GM19395 (cell line): ENCODE data around the gene SZT2.
A peak's percentile ranks its signal among the peaks of the same experiment; 100 is the strongest.
"Not testable (repeated sequence)": the region's sequence is repeated elsewhere in the genome, so short reads cannot be mapped to it uniquely, and the experiment has no call there.

Source experiments
- ATAC-seq: cut with Tn5 transposase; IDR thresholded peaks from one replicate; pipeline ENCODE4 v1.9.1; 2021; ENCODE audit warnings: mild to moderate bottlenecking, moderate library complexity; ENCODE audit not compliant: unreplicated experiment

Gene SZT2

DNA sequence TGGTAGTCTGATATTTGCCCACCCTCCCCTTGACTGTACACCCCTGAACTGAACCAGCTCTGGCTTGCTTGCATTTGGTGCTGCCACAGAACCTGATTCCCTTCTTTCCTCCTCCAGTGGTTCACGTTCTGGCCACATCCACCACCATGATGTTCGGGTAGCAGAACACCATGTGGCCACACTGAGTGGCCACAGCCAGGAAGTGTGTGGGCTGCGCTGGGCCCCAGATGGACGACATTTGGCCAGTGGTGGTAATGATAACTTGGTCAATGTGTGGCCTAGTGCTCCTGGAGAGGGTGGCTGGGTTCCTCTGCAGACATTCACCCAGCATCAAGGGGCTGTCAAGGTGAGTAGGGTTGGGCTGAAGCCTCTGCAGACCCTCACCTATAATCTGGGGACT, 29.1 kb upstream of the SZT2 start:
- ATAC-seq = no peak

GRCh38 chr1:43363283-43363934, 26.3 kb upstream of the SZT2 start:
- no peak for ATAC-seq

GRCh38 chr1:43363935-43364525, 25.7 kb upstream of the SZT2 start:
- no peak for ATAC-seq

DNA sequence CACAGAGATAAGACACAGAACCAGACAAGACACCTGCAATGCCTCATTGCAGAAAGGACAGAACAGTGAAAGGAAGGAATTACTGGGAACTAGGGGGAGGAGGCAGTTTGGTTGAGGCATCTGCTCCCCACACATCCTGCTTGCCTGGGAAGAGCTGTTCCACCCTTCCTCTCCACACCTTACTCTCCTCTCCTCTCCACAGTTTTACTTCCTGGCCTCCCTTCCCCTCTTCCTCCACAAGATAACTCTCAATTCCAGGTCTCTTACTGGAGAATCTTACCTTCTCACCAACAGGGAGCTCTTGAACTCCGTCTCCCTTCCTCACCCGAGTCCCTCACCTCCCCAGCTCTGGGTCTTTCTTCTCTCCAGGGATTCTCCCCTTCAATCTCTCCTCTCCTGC, 24.0 kb upstream of the SZT2 start:
- no peak for ATAC-seq

GRCh38 chr1:43366179-43366578, 23.5 kb upstream of the SZT2 start:
- no peak for ATAC-seq

- ATAC-seq = no peak
Observed at GRCh38 chr1:43366601-43367025, 23.1 kb upstream of the SZT2 start.

DNA sequence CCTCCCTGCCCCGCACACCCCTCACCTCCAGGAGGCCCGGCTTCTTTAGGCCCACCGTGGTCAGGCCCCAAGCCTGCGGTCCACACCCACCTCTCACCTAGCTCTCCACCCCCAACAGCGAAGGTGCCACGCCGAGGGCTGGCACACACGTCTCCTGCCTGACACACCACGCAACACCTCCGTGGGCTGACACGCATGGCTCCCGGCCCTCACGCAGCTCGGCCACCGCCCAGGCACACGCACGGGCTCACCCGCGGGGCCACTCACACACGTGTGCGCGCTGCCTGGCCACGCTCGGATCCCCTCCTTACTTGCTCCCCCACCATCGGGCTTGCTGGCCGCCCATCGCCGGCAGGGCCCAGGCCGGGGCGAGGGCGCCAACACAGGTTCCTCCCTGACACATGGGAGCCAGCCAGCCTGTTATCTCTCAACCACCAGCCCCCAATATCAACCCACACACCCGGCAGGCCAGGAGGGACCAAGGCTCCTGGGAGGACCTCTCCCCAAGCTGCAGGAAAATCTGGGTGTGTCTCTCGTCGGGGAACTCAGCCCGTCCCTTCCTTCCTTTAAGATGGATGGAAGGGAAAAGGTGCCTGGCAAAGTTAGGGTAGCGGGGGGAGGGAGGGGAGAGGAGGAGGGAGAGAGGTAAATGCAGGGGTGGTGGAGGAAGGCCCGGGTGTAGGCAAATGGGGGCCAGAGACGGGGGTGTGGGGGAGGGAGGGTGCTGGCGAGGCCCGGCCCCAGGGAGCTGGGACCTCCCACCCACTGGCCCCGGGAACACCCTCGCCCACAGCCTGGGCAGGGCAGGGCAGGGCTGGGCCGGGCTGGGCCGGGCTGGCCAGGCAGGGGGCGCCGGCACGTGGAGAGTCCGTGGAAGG, 22.4 kb upstream of the SZT2 start:
- ATAC-seq = peak; percentile 40

DNA sequence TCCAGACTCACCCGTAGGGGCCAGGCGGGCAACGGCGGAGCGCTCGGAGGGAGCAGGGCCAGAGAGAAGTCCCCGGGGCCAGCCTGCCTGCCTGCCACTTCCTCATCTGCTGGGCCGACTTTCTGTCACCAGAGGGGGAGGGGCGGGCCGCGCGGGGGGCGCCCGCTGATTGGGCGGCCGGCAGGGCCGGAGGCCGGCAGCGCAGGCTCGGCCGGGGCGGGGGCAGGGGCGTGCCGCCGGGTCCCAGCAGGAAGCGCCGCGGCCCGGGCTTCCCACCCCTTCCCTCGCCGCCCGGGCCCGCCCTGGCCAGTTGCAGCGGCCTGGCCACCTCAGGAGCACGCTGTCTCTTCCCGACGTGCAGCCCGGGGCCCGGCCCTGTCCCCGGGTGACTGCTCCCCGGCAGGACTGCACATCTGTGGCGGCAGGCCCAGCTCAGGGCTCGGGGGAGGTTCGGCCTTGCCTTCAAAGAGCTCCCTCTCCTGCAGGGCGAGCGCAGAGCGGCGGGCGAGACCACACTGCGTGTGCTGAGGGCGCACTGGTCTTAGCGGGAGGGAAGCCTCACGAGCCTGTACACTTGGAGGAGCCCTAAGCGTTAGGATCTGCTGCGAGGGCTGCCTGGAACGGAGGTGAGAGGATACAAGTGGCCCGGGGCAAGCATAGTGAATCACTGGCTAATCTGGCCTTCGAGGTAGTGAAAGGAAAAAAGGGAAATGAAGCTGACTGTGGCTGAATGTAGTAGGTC, 21.6 kb upstream of the SZT2 start, which contains the start of gene ELOVL1:
ELOVL1 (minus strand) TSS at position 108 of the 742 bp plus-strand sequence. CDS start 2,402 bp downstream, outside the sequence.
- peak; percentile 65 for ATAC-seq

DNA sequence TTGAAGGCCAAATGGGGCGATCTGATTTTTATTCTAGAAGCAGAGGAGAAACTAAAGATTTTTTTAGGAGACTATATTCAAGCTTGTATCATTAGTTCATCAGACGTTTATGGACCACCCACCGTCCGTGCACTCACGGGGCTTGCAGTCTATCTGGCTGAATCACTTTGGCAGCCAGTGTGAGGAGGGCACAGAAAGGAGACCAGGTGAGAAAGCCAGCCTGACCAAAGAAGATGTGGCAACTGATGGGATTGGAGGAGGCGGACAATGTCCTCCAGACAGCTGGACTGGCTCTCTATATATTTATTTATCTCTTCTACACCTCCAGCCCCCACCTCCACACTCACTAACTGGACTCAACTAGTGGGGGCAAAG, 21.1 kb upstream of the SZT2 start:
- ATAC-seq = peak; percentile 13

DNA sequence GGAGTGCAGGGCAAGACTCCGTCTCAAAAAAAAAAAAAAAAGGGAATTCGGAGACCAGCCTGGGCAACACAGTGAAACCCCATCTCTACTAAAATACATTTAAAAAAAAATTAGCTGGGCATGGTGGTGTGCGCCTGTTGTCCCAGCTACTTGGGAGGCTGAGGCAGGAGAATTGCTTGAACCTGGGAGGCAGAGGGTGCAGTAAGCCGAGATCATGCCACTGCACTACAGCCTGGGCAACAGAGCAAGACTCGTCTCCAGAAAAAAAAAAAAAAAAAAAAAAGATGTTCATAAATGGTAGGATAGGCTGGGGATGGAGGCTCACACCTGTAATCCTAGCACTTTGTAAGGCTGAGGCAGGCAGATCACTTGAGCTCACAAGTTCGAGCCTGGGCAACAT, 19.9 kb upstream of the SZT2 start:
- ATAC-seq = not testable (repeated sequence)

DNA sequence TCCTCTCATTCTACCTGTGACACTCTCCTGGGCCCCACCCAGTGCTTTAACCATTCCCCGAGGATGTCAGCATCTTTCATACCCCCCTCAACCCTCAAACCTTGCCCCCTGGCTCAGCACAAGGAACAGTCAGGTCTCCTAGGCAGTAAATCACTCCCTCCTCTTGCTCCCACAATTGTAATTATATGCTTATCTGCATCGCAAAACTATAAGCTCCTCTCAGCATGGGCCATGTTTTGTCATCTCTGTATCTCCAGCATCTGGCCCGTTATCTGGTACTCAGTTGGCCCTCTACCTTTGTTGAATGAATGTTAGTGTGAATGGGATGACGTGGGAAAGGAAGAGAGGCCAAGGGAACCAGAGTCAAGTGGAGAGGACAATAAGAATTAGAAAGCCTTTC, 19.1 kb upstream of the SZT2 start:
- no peak for ATAC-seq

- no peak for ATAC-seq
Observed at GRCh38 chr1:43372172-43372571, 17.5 kb upstream of the SZT2 start.

DNA sequence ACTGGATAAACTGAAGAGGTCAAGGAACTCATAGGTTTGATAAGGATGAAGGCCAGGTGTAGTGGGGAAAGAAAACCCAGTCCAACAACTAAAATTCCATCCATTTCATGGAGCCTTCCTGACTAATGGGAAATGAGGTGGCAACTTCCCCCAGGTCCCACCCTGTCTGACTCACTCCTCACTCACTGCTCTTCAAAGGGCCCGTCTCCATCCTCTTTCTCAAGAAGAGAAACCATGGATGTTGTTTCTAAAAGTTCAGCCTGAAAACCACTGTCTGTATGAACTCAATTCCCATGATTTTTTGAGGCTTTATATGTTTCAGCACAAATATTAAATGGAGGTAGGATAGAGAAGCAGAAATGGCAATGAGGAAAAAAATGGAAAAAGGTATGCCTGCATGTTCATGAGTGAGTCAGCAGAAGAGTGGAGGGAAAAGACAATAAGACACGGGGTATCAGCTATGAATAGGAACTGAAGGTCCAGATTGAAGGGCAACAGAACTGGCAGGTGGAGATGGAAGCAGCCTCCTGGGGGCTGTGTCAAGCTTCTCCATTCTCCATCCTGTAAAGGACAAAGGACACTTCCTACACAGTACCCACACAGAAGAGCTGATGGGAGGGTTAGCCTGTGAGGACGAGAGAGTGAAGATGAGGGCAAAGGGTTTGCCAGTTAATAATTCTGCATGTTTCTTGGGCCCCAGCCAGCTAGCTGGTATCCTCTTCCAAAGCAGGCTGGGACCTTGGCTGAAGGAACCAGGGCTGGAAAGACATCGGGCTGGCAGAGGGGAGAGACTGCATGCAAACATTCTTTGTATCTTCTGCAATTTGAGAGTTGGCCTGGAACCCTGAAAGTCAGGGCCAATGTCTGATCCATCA, 16.4 kb upstream of the SZT2 start:
- no peak for ATAC-seq

DNA sequence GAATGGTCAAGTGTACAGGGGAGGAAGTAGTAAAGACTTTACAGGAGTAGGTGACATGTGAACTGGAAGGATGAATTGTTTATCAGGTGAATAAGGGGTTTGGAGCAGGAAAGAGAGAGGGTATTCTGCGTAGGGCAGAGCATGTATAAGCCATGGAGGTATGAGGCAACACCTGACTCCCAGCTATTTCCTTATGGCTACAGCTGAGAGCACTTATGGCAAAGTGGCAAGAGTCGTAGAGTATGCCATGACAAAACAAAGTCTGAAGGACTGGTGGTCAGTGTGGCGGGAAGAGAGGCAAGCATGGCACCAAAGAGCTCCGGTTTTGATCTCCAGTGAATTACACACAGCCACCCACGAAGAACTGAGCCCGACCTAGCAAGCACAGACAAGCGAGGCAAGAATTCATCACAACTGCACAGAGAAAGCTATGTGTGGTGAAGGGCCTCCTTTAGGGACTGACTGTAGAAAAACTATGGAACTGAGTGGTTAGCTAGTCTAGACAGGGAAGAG, 12.9 kb upstream of the SZT2 start:
- no peak for ATAC-seq

- ATAC-seq = no peak
Observed at GRCh38 chr1:43377831-43378230, 11.9 kb upstream of the SZT2 start.

- ATAC-seq = no peak
Observed at GRCh38 chr1:43379476-43379875, 10.2 kb upstream of the SZT2 start.

DNA sequence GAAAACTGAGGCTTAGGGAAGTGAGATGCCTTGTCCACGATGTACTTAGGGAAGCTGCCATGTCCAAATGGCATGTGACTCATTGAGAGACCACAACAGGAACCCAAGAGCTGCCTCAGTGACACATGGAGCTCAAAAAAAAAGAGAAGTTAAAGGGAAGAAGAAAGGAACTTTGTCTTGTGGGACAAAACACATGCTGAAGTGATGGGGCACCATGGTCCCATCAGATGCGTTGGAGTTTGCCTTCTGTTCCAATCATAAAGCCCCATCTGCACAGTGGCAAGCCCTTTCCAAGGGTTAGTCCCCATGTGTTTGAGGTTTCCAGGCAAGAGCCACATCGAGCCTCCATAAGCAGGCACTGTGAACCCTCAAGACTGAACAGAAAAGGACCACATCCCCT, 8.1 kb upstream of the SZT2 start:
- no peak for ATAC-seq

DNA sequence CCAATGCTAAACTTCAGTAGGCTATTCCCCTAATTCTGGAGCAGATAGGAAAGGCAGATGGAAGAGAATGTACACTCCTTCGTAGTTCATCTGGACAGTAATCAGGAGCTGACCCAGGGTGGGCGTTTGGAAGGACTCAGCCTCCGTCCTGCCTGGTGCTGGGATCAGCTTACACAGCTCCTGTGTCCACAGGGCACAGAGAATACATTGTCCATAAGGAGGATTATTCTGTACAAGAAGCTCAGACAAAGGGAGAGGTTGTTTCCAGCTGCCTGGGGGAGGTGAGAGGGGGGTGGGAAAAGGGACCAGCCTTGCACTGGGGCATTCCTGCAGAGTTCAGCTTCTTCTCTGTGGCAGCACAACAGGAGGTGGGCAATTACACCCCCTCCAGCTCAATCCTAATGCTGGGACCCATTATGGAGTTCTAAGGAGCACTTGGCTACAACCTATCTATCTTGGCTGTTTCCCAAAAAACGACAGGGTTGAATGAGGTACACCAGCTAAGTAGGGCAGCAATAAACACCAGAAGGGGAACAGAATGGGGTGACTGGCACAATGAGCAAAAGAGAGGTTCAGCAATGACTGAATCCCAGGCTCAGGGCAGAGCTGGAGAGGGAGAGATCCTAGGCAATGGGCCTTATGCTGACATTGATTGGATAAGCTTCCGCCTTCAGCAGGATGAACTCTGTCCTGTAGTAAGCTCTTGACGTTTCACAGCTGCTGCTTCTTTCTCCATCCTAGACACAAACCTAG, 7.5 kb upstream of the SZT2 start:
- ATAC-seq = no peak

- no peak for ATAC-seq
Observed at GRCh38 chr1:43383449-43383848, 6.2 kb upstream of the SZT2 start.
